A549 treated with AZD2906 at 1 μM for 4 hours (cell line): ENCODE results near the gene PTK6. TPM values are rescaled to one million over a fixed set of nuclear protein-coding genes. Genes with fewer than 3 reads are reported as not detected.

Experiments
- total RNA-seq: library from RNA; stranded (reverse); fragments of 200-300 nt; extraction: Qiagen RNA extraction; gene quantifications from 5 replicates; pipeline ENCODE4 v1.2.3, GENCODE V29; 2022

Gene PTK6
- 2.7 to 4.0 TPM (median 3.2 TPM) in 5 replicates for total RNA-seq

DNA sequence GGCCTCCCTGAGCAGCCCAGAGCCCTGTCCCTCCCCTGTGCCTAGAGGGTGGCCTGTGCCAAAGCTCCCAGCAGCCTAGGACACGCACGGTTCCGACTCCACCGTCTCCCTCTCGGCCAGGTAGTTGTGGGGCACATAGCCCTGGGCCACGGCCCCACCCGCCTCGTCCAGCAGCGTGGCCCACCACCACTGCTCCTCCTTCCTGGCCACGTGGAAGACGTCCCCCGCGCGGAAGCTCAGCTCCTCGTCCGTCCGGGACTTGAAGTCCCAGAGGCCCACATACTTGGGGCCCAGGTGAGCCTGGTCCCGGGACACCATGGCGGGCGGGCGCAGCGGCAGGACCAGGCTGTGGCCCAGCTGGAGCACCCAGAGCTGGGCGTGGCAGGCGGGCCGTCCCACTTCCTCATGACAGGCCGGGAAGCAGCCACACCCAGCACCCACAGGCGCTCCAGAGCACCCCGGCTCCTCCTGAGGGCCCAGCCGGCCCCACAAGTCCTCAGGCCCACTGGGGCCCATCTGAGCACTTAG lies at the start of gene PTK6:
Gene PTK6, minus strand, starts transcription at position 380 of the 528 bp plus-strand sequence. Its CDS starts 62 bp downstream, at position 318.

DNA sequence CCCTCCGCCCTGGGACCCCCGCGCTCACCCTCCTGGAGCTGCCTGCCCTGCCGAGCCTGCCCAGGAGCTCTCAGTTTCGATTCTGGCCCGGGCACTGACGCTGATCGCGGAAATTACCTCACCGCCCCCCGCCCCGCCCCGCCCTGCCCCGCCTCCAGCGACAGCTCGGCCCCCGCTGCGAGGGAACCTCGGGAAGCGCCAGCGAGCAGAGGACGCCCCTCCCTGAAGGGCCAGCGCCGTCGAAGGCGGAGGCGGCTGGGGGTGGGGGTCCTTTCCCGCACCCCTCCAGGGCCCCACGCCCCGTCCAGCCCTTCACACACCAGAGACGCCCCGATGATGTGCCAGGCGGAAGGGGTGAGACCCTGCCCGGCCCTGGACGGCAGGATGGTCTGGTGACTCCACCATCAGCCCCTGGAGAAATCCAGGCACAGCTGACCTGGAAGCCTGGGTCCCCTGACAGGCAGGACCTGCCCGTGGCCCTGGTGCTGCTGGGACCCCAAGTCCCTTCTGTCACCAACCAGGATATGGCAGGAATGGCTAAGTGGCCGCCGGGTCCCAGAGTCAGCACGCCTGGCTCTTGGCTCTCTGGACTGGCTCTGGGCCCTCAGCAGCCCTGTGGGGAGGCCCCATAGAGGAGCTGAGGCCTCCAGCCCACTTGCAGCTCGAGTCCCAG lies 37.1 kb upstream of the PTK6 start, which contains the start of gene HELZ2:
Gene HELZ2, minus strand, starts transcription at position 84 of the 673 bp plus-strand sequence. CDS start 1,854 bp downstream, outside the sequence.

DNA sequence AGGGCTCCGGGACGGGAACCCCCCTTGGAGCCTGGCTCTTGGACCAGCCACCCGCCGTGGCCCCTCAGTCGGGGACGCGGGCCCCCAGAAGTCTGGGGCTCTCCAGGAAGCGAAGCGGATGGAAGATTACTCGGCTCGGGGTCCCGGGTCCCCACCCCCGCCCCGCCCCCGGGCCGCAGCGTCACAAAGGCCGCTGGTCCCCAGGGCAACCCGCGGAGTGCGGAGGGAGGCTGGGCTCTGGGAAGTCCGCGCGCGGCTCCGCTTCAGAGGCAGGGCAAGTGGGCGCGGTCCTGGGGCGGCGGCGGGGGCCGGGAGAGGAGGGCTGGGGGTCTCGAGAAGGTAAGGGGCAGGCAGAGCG lies 16.7 kb upstream of the PTK6 start, which contains the start of gene FNDC11:
Gene FNDC11, plus strand, starts transcription at position 227 of the 358 bp plus-strand sequence. CDS start 1,505 bp downstream, outside the sequence.

DNA sequence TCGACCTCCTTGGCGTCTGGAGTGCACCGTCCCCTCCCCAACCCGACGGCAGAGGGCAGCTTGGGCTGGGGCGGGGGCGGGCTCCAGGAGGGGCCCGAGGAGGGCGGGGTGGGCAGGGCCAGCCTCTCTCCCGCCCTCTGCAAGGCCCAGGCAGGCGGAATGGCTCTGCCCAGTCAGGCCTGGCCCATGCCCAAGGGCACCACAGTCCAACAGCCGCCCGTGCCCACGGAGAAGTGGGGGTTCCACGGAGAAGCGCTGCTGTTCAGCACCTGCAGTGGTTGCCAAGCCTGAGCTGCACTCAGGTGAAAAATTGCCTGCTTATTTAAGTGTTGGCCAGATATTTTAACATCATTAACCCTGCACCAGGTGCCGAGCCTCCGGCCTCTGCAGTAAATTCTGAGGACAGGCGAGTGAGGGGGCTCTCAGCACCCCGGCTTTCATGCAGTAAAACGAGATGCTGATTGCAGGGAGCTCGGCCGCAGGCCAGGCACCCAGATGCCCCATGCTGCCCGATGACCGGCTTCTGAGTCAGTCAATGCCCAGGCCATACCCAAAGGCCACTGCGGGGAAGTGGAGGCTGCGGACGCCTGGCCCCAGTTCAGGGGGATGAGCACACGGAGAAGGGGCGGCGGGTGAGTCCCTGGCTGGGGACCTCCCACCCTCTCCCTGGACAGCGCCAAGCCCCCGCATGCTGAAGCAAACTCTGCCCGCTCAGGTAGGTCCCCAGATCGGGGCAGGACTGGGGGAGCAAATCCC lies 10.7 kb upstream of the PTK6 start, which contains the start of gene SRMS:
Gene SRMS, minus strand, starts transcription at position 25 of the 756 bp plus-strand sequence. CDS start 286 bp downstream, outside the sequence.

DNA sequence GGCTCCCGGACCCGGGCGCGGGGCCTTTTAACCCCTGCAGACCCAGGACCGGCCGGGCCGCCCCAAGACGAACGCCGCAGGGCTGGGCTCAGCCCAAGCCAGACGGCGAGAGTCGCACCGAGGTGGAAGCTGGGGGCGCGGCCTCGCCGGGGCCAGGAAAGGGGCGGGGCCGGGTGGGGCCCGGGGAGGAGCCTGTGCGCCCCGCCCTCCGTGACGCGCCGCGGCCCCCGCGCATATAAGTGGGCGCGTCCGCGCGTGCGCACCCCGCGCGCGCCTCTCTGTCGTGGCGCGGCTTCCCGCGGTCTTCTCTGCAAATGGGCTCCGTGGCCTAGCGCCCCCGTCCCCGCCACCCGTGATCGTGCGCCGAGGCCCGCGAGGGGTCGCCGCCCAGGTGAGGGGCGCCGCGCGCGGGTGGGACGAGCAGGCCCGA lies 16.7 kb downstream of the PTK6 start, which contains the start of gene PPDPF:
Gene PPDPF, plus strand, starts transcription at position 262 of the 430 bp plus-strand sequence. CDS start 544 bp downstream, outside the sequence.

DNA sequence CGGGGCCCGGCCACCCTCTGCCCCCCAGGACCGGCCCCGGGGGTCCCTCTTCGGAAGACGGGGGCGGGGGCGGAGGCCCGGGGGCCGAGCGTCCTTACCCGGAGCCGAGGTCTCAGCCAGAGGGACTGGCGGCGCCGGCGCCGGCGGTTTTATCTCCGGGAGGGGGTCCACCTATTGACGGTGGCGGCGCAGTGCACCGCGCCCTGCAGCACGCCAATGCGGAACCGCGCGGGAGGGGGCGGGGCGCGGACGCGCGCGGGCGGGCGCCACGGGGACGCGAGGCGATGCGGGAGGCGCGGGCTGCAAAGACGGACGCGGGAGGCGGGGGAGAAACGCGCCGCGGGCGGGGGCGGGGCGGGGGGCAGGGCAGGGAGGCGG lies 38.2 kb downstream of the PTK6 start, which contains the start of gene EEF1A2:
Gene EEF1A2, minus strand, starts transcription at position 124 of the 378 bp plus-strand sequence. CDS start 1,320 bp downstream, outside the sequence.

Other genes starting within 250 kb of the PTK6 start
- 0.34 to 1.1 TPM (median 0.67 TPM) in 5 replicates for gene COL20A1, start 244.2 kb downstream of the PTK6 start, total RNA-seq
- gene CHRNA4, start 176.0 kb downstream of the PTK6 start, total RNA-seq: 0.14 to 0.53 TPM (median 0.38 TPM) in 5 replicates
- 0.22 to 0.64 TPM (median 0.44 TPM) in 5 replicates for gene KCNQ2, start 64.7 kb downstream of the PTK6 start, total RNA-seq
- gene EEF1A2, start 38.3 kb downstream of the PTK6 start, total RNA-seq: 138 to 177 TPM (median 153 TPM) in 5 replicates
- 259 to 387 TPM (median 340 TPM) in 5 replicates for gene PPDPF, start 16.6 kb downstream of the PTK6 start, total RNA-seq
- 0.06 to 0.25 TPM (median 0.09 TPM) in 5 replicates for gene SRMS, start 10.4 kb upstream of the PTK6 start, total RNA-seq
- 0.17 to 0.29 TPM (median 0.21 TPM) in 5 replicates for gene FNDC11, start 16.8 kb upstream of the PTK6 start, total RNA-seq
- 30.2 to 39.3 TPM (median 31.3 TPM) in 5 replicates for gene HELZ2, start 36.9 kb upstream of the PTK6 start, total RNA-seq
- gene GMEB2, start 89.7 kb upstream of the PTK6 start, total RNA-seq: 8.5 to 10.5 TPM (median 10.0 TPM) in 5 replicates
- gene STMN3, start 116.0 kb upstream of the PTK6 start, total RNA-seq: 7.1 to 11.5 TPM (median 9.5 TPM) in 5 replicates
- 4.1 to 7.9 TPM (median 5.6 TPM) in 5 replicates for gene RTEL1, start 120.9 kb upstream of the PTK6 start, total RNA-seq
- gene TNFRSF6B, start 159.3 kb upstream of the PTK6 start, total RNA-seq: 0.22 to 0.87 TPM (median 0.69 TPM) in 5 replicates
- gene ARFRP1, start 170.6 kb upstream of the PTK6 start, total RNA-seq: 30.6 to 43.0 TPM (median 36.4 TPM) in 5 replicates
- 20.1 to 30.0 TPM (median 26.1 TPM) in 5 replicates for gene ZGPAT, start 170.7 kb upstream of the PTK6 start, total RNA-seq
- gene LIME1, start 199.3 kb upstream of the PTK6 start, total RNA-seq: 3.7 to 10.8 TPM (median 9.0 TPM) in 5 replicates
- 55.9 to 101 TPM (median 89.8 TPM) in 5 replicates for gene SLC2A4RG, start 202.4 kb upstream of the PTK6 start, total RNA-seq